OCI-LY3 (cell line): Measurements from ENCODE around the gene SEC11A.

Source experiments
- H2AFZ ChIP-seq: fragments of 200-600, 300-600 bp; shearing (Covaris generic); 2 replicates; pipeline ENCODE4 v1.6.0; 2014; ENCODE audit warnings: antibody characterized with exemption, low read depth, low read length
- H3K27ac ChIP-seq: fragments of 200-600, 300-600 bp; sonication (generic); 2 replicates; pipeline ENCODE4 v1.5.1; 2014; ENCODE audit warnings: mild to moderate bottlenecking, low read length, moderate library complexity, mixed read lengths
- H3K27me3 ChIP-seq: fragments of 200-600, 300-600 bp; sonication (generic); 2 replicates; pipeline ENCODE4 v1.6.1; 2014; ENCODE audit warnings: low read depth, low read length, mixed read lengths
- H3K36me3 ChIP-seq: fragments of 200-600, 300-600 bp; sonication (generic); replicated peaks from 2 replicates; pipeline ENCODE3; 2014; ENCODE audit warnings: low read depth, low read length, mixed read lengths
- H3K4me1 ChIP-seq: fragments of 300-600, 200-600 bp; sonication (generic); 2 replicates; pipeline ENCODE4 v1.6.1; 2014; ENCODE audit warnings: low read length, mixed read lengths
- H3K4me2 ChIP-seq: fragments of 200-600, 300-600 bp; sonication (generic); 2 replicates; pipeline ENCODE4 v1.6.1; 2014; ENCODE audit warnings: low read length, mixed read lengths
- H3K4me3 ChIP-seq: fragments of 300-600, 200-600 bp; sonication (generic); 2 replicates; pipeline ENCODE4 v1.5.1; 2014; ENCODE audit warnings: antibody characterized with exemption, mild to moderate bottlenecking, low read length, moderate library complexity
- H3K79me2 ChIP-seq: fragments of 300-600, 200-600 bp; shearing (Covaris generic); 2 replicates; pipeline ENCODE4 v1.6.1; 2014; ENCODE audit warnings: mild to moderate bottlenecking, low read length, mixed read lengths
- H3K9ac ChIP-seq: fragments of 300-600, 200-600 bp; shearing (Covaris generic); 2 replicates; pipeline ENCODE4 v1.6.0; 2014; ENCODE audit warnings: mild to moderate bottlenecking, low read length, moderate library complexity
- H3K9me3 ChIP-seq: fragments of 200-600, 300-600 bp; shearing (Covaris generic); 2 replicates; pipeline ENCODE4 v1.6.1; 2014; ENCODE audit warnings: low read length, mixed read lengths; ENCODE audit not compliant: insufficient read depth
- H4K20me1 ChIP-seq: fragments of 200-600, 300-600 bp; sonication (generic); 2 replicates; pipeline ENCODE4 v1.6.1; 2016; ENCODE audit warnings: low read length, mixed read lengths; ENCODE audit not compliant: insufficient read depth
- CTCF ChIP-seq: fragments of 200-600, 300-600 bp; sonication (generic); IDR thresholded peaks from 2 replicates; pipeline ENCODE4 v1.5.1; 2014; ENCODE audit warnings: antibody characterized with exemption, low read length, low read depth
- EZH2phosphoT487 ChIP-seq: fragments of 200-600 bp; shearing (Covaris generic); IDR thresholded peaks from 2 replicates; pipeline ENCODE4 v1.6.1; 2018; ENCODE audit warnings: antibody characterized with exemption, mixed run types, low read depth

SEC11A gene

DNA sequence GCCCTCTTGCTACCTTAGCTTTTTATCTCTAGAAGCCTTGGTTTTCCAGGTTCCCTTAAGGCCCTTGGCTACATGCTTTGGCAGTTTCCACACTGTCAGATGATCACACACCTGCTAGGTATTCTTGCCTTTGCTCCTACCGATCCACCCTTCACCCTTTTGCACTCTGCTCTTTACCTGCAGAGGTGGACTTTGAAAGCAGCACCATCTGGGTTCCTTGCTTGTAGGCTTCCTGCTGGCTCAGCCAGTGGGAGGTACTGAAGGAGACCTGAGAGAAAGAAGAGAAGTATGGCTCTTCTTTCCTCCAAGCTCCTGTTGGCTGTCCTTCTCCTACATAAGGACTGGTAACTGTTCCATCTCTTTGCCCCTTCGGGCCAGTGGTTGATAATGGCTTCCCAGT, 25.2 kb upstream of the SEC11A start:
- no peak overlapping the region for H3K4me2 ChIP-seq
- no peak overlapping the region for H2AFZ ChIP-seq
- no peak overlapping the region for H3K27ac ChIP-seq
- TF ChIP-seq EZH2phosphoT487 (no peak), CTCF (no peak)
- no peaks in the 10 kb centered on the region for H3K36me3 ChIP-seq
- H3K9me3 ChIP-seq: no peaks in the 10 kb centered on the region
- H3K27me3 ChIP-seq: no peaks in the 10 kb centered on the region
- H3K4me3 ChIP-seq: no peak overlapping the region
- H3K4me1 ChIP-seq: peaks cover 10% of the 10 kb centered on the region
- no peaks in the 10 kb centered on the region for H4K20me1 ChIP-seq
- no peak overlapping the region for H3K9ac ChIP-seq
- no peaks in the 10 kb centered on the region for H3K79me2 ChIP-seq

DNA sequence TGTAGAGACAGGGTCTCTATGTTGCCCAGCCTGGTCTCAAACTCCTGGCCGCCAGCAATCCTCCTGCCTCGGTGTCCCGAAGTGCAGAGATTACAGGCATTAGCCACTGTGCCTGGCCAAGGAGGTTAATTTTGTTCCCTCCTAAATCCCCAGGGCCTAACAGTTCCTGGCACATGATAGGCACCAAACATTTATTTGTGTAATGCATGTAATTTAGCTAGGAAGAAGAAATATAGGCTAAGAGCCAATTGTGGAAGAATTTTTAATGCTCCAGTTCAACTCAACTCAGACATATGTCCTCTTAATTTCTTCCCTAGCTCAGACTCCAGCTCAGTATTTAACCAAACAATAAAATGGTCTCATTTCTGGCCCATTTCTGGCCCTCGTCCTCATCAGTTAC, 24.8 kb upstream of the SEC11A start:
- H4K20me1 ChIP-seq: no peaks in the 10 kb centered on the region
- H3K9me3 ChIP-seq: no peaks in the 10 kb centered on the region
- H3K27me3 ChIP-seq: no peaks in the 10 kb centered on the region
- no peak overlapping the region for H3K4me2 ChIP-seq
- H3K79me2 ChIP-seq: no peaks in the 10 kb centered on the region
- H3K36me3 ChIP-seq: no peaks in the 10 kb centered on the region
- no peak overlapping the region for H2AFZ ChIP-seq
- H3K4me3 ChIP-seq: no peak overlapping the region
- H3K4me1 ChIP-seq: peaks cover 15% of the 10 kb centered on the region
- no peak overlapping the region for H3K27ac ChIP-seq
- no peak overlapping the region for H3K9ac ChIP-seq
- TF ChIP-seq EZH2phosphoT487 (no peak), CTCF (no peak)

GRCh38 chr15:84737005-84737404, 21.1 kb upstream of the SEC11A start:
- no peaks in the 10 kb centered on the region for H3K36me3 ChIP-seq
- peak overlapping the region; percentile 41 for H3K27ac ChIP-seq
- TF ChIP-seq EZH2phosphoT487: no peak
- no peak for TF ChIP-seq CTCF
- H3K4me2 ChIP-seq: no peak overlapping the region
- 0 out of 2 replicates have a peak, but pooled peaks cover under 1% of the 10 kb centered on the region for H3K9me3 ChIP-seq
- H2AFZ ChIP-seq: no peak overlapping the region
- no peak overlapping the region for H3K4me3 ChIP-seq
- H3K4me1 ChIP-seq: peaks cover 41% of the 10 kb centered on the region
- H4K20me1 ChIP-seq: no peaks in the 10 kb centered on the region
- H3K79me2 ChIP-seq: no peaks in the 10 kb centered on the region
- no peaks in the 10 kb centered on the region for H3K27me3 ChIP-seq
- no peak overlapping the region for H3K9ac ChIP-seq

GRCh38 chr15:84736375-84736774, 20.4 kb upstream of the SEC11A start:
- Histone ChIP-seq H3K4me1 (peaks cover 47% of the 10 kb centered on the region), H4K20me1 (no peaks in the 10 kb centered on the region), H3K27ac (peak overlapping the region; percentile 93), H3K4me3 (peak overlapping the region; percentile 71; the same call in 1 of the 2 replicates), H3K27me3 (no peaks in the 10 kb centered on the region), H3K79me2 (no peaks in the 10 kb centered on the region), H2AFZ (no peak overlapping the region), H3K9ac (peak overlapping the region; percentile 81), H3K4me2 (peak overlapping the region; percentile 90), H3K9me3 (peaks cover 5% of the 10 kb centered on the region; the same call in 1 of the 2 replicates), H3K36me3 (no peaks in the 10 kb centered on the region)
- no peak for TF ChIP-seq EZH2phosphoT487
- TF ChIP-seq CTCF: no peak
